DOHH2 (cell line): ENCODE results near the gene ZFHX2.
A peak's percentile ranks its signal among the peaks of the same experiment; 100 is the strongest.

Source experiments
- H3F3A ChIP-seq: fragments of 200-600 bp; sonication (generic), shearing (Covaris generic); 2 replicates; pipeline ENCODE4 v1.6.0; 2016; ENCODE audit warnings: antibody characterized with exemption, mild to moderate bottlenecking; ENCODE audit not compliant: control insufficient read depth, insufficient read depth
- H3K27ac ChIP-seq: fragments of 200-600 bp; sonication (generic); 2 replicates; pipeline ENCODE4 v1.5.1; 2014; ENCODE audit warnings: low read depth, mild to moderate bottlenecking, low read length, moderate library complexity
- H3K27me3 ChIP-seq: fragments of 200-600 bp; sonication (generic); 2 replicates; pipeline ENCODE4 v1.6.1; 2014; ENCODE audit warnings: mild to moderate bottlenecking, low read length, mixed read lengths; ENCODE audit not compliant: control insufficient read depth
- H3K36me3 ChIP-seq: fragments of 200-600 bp; sonication (generic); 2 replicates; pipeline ENCODE4 v1.6.1; 2014; ENCODE audit warnings: mild to moderate bottlenecking, low read length, moderate library complexity, mixed read lengths; ENCODE audit not compliant: control insufficient read depth
- H3K4me1 ChIP-seq: fragments of 200-600 bp; sonication (generic); 2 replicates; pipeline ENCODE4 v1.6.1; 2014; ENCODE audit warnings: mild to moderate bottlenecking, low read length, mixed read lengths; ENCODE audit not compliant: control insufficient read depth
- H3K4me2 ChIP-seq: fragments of 200-600 bp; sonication (generic); 2 replicates; pipeline ENCODE4 v1.6.0; 2014; ENCODE audit warnings: mild to moderate bottlenecking, low read length, moderate library complexity
- H3K4me3 ChIP-seq: fragments of 200-600 bp; sonication (generic); 2 replicates; pipeline ENCODE4 v1.5.1; 2014; ENCODE audit warnings: mild to moderate bottlenecking, low read length, mixed read lengths
- H3K79me2 ChIP-seq: fragments of 200-600 bp; sonication (generic); 2 replicates; pipeline ENCODE4 v1.6.1; 2014; ENCODE audit warnings: mild to moderate bottlenecking, low read length, mixed read lengths; ENCODE audit not compliant: control insufficient read depth
- H3K9me2 ChIP-seq: fragments of 200-600 bp; sonication (generic); replicated peaks from 2 replicates; pipeline ENCODE4 v1.6.1; 2014; ENCODE audit warnings: mild to moderate bottlenecking, low read length, mixed read lengths; ENCODE audit not compliant: control insufficient read depth
- H3K9me3 ChIP-seq: fragments of 200-600 bp; sonication (generic); 2 replicates; pipeline ENCODE4 v1.6.1; 2014; ENCODE audit warnings: antibody characterized with exemption, low read length, mixed read lengths; ENCODE audit not compliant: control insufficient read depth, insufficient read depth
- H4K20me1 ChIP-seq: fragments of 200-600 bp; sonication (generic); 2 replicates; pipeline ENCODE4 v1.6.0; 2014; ENCODE audit warnings: low read depth, mild to moderate bottlenecking, antibody characterized with exemption, low read length, moderate library complexity; ENCODE audit not compliant: control insufficient read depth, insufficient read depth
- CTCF ChIP-seq: fragments of 200-600 bp; sonication (generic); IDR thresholded peaks from one replicate; pipeline ENCODE4 v1.5.1; 2014; ENCODE audit warnings: antibody characterized with exemption, mild to moderate bottlenecking, low read depth, low read length; ENCODE audit not compliant: poor library complexity, severe bottlenecking
- EZH2phosphoT487 ChIP-seq: fragments of 200-600 bp; sonication (generic); IDR thresholded peaks from 2 replicates; pipeline ENCODE4 v1.6.1; 2017; ENCODE audit warnings: borderline replicate concordance, mild to moderate bottlenecking, antibody characterized with exemption, low read length, moderate library complexity, mixed read lengths

Gene ZFHX2

DNA sequence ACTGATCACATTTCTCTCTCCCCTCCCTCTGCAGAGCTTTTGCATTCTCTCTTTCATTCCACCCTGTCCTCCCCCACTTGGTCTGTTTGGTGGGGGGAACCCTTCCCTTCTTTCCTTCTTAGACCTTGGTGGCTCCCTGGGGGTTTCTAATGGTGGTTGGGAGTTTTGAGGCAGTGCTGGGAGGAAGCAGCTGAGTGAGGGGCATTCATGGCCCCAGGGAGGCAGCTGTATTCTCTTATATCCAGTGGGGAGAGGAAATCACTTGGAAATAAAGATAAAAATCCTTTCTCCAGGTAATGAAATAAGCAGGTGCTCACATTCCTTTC lies 68.8 kb downstream of the ZFHX2 start:
- no peak overlapping the region for H3K4me3 ChIP-seq
- H4K20me1 ChIP-seq: no peaks in the 10 kb centered on the region
- H3K27ac ChIP-seq: no peak overlapping the region
- H3K36me3 ChIP-seq: peaks cover 17% of the 10 kb centered on the region
- no peaks in the 10 kb centered on the region for H3F3A ChIP-seq
- no peaks in the 10 kb centered on the region for H3K9me3 ChIP-seq
- H3K4me1 ChIP-seq: no peaks in the 10 kb centered on the region
- H3K4me2 ChIP-seq: no peak overlapping the region
- TF ChIP-seq EZH2phosphoT487 (no peak), CTCF (no peak)
- H3K79me2 ChIP-seq: no peaks in the 10 kb centered on the region
- H3K27me3 ChIP-seq: no peaks in the 10 kb centered on the region
- no peaks in the 10 kb centered on the region for H3K9me2 ChIP-seq

- Histone ChIP-seq H3F3A (no peaks in the 10 kb centered on the region; the same call in 1 of the 2 replicates), H4K20me1 (no peaks in the 10 kb centered on the region), H3K36me3 (peaks cover 23% of the 10 kb centered on the region), H3K4me2 (no peak overlapping the region), H3K27ac (no peak overlapping the region), H3K27me3 (no peaks in the 10 kb centered on the region), H3K9me2 (no peaks in the 10 kb centered on the region), H3K4me1 (no peaks in the 10 kb centered on the region), H3K79me2 (no peaks in the 10 kb centered on the region), H3K4me3 (no peak overlapping the region), H3K9me3 (no peaks in the 10 kb centered on the region)
- TF ChIP-seq EZH2phosphoT487: no peak
- TF ChIP-seq CTCF: peak; percentile 20
Measured at GRCh38 chr14:23481979-23482822, 69.4 kb downstream of the ZFHX2 start.

- no peaks in the 10 kb centered on the region for H4K20me1 ChIP-seq
- no peaks in the 10 kb centered on the region for H3K4me1 ChIP-seq
- peaks cover 6% of the 10 kb centered on the region; the same call in 1 of the 2 replicates for H3F3A ChIP-seq
- no peak overlapping the region for H3K4me2 ChIP-seq
- no peak overlapping the region for H3K27ac ChIP-seq
- TF ChIP-seq CTCF (no peak), EZH2phosphoT487 (no peak)
- no peaks in the 10 kb centered on the region for H3K9me3 ChIP-seq
- no peaks in the 10 kb centered on the region for H3K27me3 ChIP-seq
- H3K4me3 ChIP-seq: no peak overlapping the region
- H3K36me3 ChIP-seq: peaks cover 30% of the 10 kb centered on the region
- no peaks in the 10 kb centered on the region for H3K79me2 ChIP-seq
- H3K9me2 ChIP-seq: no peaks in the 10 kb centered on the region
Measured at GRCh38 chr14:23481362-23481970, 70.1 kb downstream of the ZFHX2 start.
